Thoracic aorta (tissue), 2 donors: ENCODE data around the gene PCDHA8. TPM values are rescaled to one million over a fixed set of nuclear protein-coding genes. Genes with fewer than 3 reads are reported as not detected.
"Not testable (repeated sequence)": the region's sequence is repeated elsewhere in the genome, so short reads cannot be mapped to it uniquely, and the experiment has no call there.

Experiments
- ATAC-seq: fragments of 150-250 bp; one replicate; pipeline ENCODE4 v1.8.0; 2017; ENCODE audit warnings: low read depth; ENCODE audit not compliant: insufficient number of reproducible peaks, low FRiP score
- DNase-seq: peaks from one replicate; pipeline ENCODE4 v3.0.0-alpha.2; 2020; ENCODE audit warnings: low spot score
- H3K27ac ChIP-seq, 2 donors: fragments of 200-600 bp; sonication (generic); 1 replicate in 1 of 2; 2 replicates in 1 of 2; pipeline ENCODE4 v1.5.1; 2016; ENCODE audit warnings: mild to moderate bottlenecking in 2 of 2, moderate library complexity in 2 of 2
- H3K27me3 ChIP-seq: fragments of 200-600 bp; sonication (generic); replicated peaks from 2 replicates; pipeline ENCODE4 v1.6.0; 2016; ENCODE audit warnings: mild to moderate bottlenecking; ENCODE audit not compliant: insufficient read depth
- H3K36me3 ChIP-seq: fragments of 200-600 bp; sonication (generic); one replicate; pipeline ENCODE4 v1.5.1; 2016
- H3K4me1 ChIP-seq, 2 donors: fragments of 200-600 bp; sonication (generic); 1 replicate in 1 of 2; 2 replicates in 1 of 2; pipeline versions ENCODE4 v1.5.1 to v1.6.0; 2016; ENCODE audit warnings: low read depth in 2 of 2, mild to moderate bottlenecking in 1 of 2; ENCODE audit not compliant: control insufficient read depth in 1 of 2
- H3K4me3 ChIP-seq: fragments of 200-600 bp; sonication (generic); 2 replicates; pipeline ENCODE4 v1.5.1; 2016; ENCODE audit warnings: mild to moderate bottlenecking
- H3K9me3 ChIP-seq: fragments of 200-600 bp; sonication (generic); 2 replicates; pipeline ENCODE4 v1.5.1; 2016
- total RNA-seq, 2 donors: library from RNA; depleted of rRNA; stranded (reverse); fragments of >200 nt; gene quantifications; one replicate each; pipeline versions ENCODE4 v1.1.0 to v1.2.3, GENCODE V29; 2016
- TF ChIP-seq, protein P1 (sequence below): fragments of 200-600 bp; sonication (generic); IDR thresholded peaks from one replicate; pipeline ENCODE4 v1.5.1; 2019; ENCODE audit warnings: antibody characterized with exemption

The PCDHA8 gene
- total RNA-seq, 2 donors from 2014 or later = 0.14 TPM; not detected in 1

GRCh38 chr5:140835622-140836510 is 5.1 kb upstream of the PCDHA8 start:
- TF ChIP-seq, protein P1, sequence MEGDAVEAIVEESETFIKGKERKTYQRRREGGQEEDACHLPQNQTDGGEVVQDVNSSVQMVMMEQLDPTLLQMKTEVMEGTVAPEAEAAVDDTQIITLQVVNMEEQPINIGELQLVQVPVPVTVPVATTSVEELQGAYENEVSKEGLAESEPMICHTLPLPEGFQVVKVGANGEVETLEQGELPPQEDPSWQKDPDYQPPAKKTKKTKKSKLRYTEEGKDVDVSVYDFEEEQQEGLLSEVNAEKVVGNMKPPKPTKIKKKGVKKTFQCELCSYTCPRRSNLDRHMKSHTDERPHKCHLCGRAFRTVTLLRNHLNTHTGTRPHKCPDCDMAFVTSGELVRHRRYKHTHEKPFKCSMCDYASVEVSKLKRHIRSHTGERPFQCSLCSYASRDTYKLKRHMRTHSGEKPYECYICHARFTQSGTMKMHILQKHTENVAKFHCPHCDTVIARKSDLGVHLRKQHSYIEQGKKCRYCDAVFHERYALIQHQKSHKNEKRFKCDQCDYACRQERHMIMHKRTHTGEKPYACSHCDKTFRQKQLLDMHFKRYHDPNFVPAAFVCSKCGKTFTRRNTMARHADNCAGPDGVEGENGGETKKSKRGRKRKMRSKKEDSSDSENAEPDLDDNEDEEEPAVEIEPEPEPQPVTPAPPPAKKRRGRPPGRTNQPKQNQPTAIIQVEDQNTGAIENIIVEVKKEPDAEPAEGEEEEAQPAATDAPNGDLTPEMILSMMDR = no peak
- no peak overlapping the region for H3K27ac ChIP-seq
- DNase-seq = no peak
- H3K27me3 ChIP-seq = no peaks in the 10 kb centered on the region
- H3K36me3 ChIP-seq = no peaks in the 10 kb centered on the region
- peaks cover 43% of the 10 kb centered on the region for H3K9me3 ChIP-seq
- no peaks in the 10 kb centered on the region for H3K4me1 ChIP-seq
- H3K4me3 ChIP-seq = no peak overlapping the region
- no peak for ATAC-seq

DNA sequence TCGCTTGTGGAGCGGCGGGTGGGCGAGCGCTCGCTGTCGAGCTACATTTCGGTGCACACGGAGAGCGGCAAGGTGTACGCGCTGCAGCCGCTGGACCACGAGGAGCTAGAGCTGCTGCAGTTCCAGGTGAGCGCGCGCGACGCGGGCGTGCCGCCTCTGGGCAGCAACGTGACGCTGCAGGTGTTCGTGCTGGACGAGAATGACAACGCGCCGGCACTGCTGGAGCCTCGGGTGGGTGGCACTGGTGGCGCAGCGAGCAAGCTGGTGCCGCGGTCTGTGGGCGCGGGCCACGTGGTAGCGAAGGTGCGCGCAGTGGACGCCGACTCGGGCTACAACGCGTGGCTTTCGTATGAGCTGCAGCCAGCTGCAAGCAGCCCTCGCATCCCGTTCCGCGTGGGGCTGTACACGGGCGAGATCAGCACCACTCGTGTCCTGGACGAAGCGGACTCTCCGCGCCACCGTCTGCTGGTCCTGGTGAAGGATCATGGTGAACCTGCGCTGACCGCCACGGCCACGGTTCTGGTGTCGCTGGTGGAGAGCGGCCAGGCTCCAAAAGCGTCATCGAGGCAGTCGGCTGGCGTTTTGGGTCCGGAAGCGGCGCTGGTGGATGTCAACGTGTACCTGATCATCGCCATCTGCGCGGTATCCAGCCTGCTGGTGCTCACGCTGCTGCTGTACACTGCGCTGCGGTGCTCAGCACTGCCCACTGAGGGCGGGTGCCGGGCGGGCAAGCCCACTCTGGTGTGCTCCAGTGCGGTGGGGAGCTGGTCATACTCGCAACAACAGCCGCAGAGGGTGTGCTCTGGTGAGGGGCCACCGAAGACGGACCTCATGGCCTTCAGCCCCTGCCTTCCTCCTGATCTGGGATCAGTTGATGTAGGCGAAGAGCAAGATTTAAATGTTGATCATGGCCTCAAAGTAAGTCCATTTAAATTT is 2.1 kb downstream of the PCDHA8 start:
- DNase-seq (no peak), ATAC-seq (no peak)
- H3K4me3 ChIP-seq = no peak overlapping the region
- TF ChIP-seq, protein P1 = no peak
- no peaks in the 10 kb centered on the region for H3K4me1 ChIP-seq
- H3K9me3 ChIP-seq = peaks cover 34% of the 10 kb centered on the region
- no peak overlapping the region for H3K27ac ChIP-seq
- no peaks in the 10 kb centered on the region for H3K36me3 ChIP-seq
- no peaks in the 10 kb centered on the region for H3K27me3 ChIP-seq

GRCh38 chr5:140848139-140849102 is 7.4 kb downstream of the PCDHA8 start, which contains the start of gene PCDHA9:
Gene PCDHA9 (plus strand): TSS chr5:140848382. CDS start chr5:140848496, 114 bp downstream.
- H3K9me3 ChIP-seq = peaks cover 21% of the 10 kb centered on the region
- H3K4me1 ChIP-seq, DNase-seq, H3K27ac ChIP-seq, H3K36me3 ChIP-seq, ATAC-seq, H3K27me3 ChIP-seq, H3K4me3 ChIP-seq: not testable (repeated sequence)

GRCh38 chr5:140849831-140850634 is 9.0 kb downstream of the PCDHA8 start:
- H3K36me3 ChIP-seq, DNase-seq, H3K4me3 ChIP-seq, ATAC-seq, H3K27me3 ChIP-seq, H3K4me1 ChIP-seq, H3K27ac ChIP-seq: not testable (repeated sequence)
- H3K9me3 ChIP-seq = peaks cover 15% of the 10 kb centered on the region

DNA sequence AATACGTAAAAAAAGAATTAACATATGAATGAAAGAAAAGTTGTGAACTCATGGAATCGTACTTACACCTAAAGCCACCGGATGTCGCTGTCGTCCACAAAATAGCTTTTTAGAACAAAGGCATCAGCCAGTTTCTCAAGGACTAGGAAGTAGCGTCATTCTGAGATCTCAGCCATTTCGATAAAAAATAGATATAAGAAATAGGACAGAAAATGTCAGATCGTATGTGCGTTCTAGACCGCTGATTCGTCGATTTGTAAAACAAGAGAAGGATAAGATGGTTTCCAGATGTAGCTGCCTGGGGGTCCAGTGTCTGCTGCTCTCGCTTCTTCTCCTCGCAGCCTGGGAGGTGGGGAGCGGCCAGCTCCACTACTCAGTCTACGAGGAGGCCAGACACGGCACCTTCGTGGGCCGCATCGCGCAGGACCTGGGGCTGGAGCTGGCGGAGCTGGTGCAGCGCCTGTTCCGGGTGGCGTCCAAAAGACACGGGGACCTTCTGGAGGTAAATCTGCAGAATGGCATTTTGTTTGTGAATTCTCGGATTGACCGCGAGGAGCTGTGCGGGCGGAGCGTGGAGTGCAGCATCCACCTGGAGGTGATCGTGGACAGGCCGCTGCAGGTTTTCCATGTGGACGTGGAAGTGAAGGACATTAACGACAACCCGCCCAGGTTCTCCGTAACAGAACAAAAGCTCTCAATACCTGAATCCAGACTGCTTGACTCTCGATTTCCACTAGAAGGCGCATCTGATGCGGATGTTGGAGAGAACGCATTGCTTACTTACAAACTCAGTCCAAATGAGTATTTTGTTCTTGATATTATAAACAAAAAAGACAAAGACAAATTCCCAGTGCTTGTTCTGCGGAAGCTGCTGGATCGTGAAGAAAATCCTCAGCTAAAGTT is 15.0 kb downstream of the PCDHA8 start, which contains the start of gene PCDHA10:
TSS of gene PCDHA10 (plus strand) at position 126 of the 903 bp plus-strand sequence. CDS start at position 278, 152 bp downstream.
- ATAC-seq = no peak
- H3K27me3 ChIP-seq = no peaks in the 10 kb centered on the region
- H3K4me1 ChIP-seq = no peaks in the 10 kb centered on the region
- H3K9me3 ChIP-seq = peaks cover 23% of the 10 kb centered on the region
- H3K27ac ChIP-seq = no peak within 1 kb of the TSS
- DNase-seq = no peak
- H3K4me3 ChIP-seq = peak within 1 kb of the TSS; percentile 19
- TF ChIP-seq, protein P1 = no peak
- H3K36me3 ChIP-seq = no peaks in the 10 kb centered on the region
